Panc1 (cell line): ENCODE data around the gene YOD1. TPM values are rescaled to one million over a fixed set of nuclear protein-coding genes. Genes with fewer than 3 reads are reported as not detected.

ENCODE experiments used
- ATAC-seq: fragments of 200-7000 bp; cut with Tn5 transposase; 2 replicates; pipeline ENCODE4 v1.9.1; 2020; ENCODE audit warnings: mild to moderate bottlenecking, moderate library complexity
- BruUV-seq: library from RNA; stranded (reverse); fragments of 400-500 nt; replicated peaks from 2 replicates; lab custom pipeline; 2021; lab: Mats Ljungman, UMichigan
- CTCF ChIA-PET: fragments of 300-600 bp; sonication (Branson Sonifier 250); formaldehyde crosslinking; loops from one replicate; lab custom pipeline; 2022; ENCODE audit warnings: antibody characterized with exemption; lab: Charles Lee
- POLR2A ChIA-PET: fragments of 300-600 bp; sonication (Branson Sonifier 250); formaldehyde crosslinking; loops from one replicate; lab custom pipeline; 2022; ENCODE audit warnings: antibody characterized with exemption; lab: Charles Lee
- DNase-seq: peaks from one replicate; pipeline ENCODE4 v3.0.0-alpha.2; 2010; ENCODE audit warnings: low read depth, low spot score
- H3K27ac ChIP-seq: 2 replicates; pipeline ENCODE4 v1.5.1; 2011; ENCODE audit warnings: mild to moderate bottlenecking, low read length, inconsistent platforms
- H3K27me3 ChIP-seq: fragments of 200-500 bp; sonication (Bioruptor generic); 2 replicates; pipeline ENCODE4 v1.6.0; 2014; ENCODE audit warnings: low read length, inconsistent platforms; ENCODE audit not compliant: control insufficient read depth, insufficient read depth
- H3K36me3 ChIP-seq: fragments of 200-500 bp; sonication (Bioruptor generic); 2 replicates; pipeline ENCODE4 v1.5.1; 2014; ENCODE audit warnings: inconsistent platforms, mild to moderate bottlenecking, low read length, moderate library complexity; ENCODE audit not compliant: control insufficient read depth, insufficient read depth
- H3K4me1 ChIP-seq: 2 replicates; pipeline ENCODE4 v1.5.1; 2011; ENCODE audit warnings: inconsistent platforms, mild to moderate bottlenecking, low read length, moderate library complexity; ENCODE audit not compliant: control insufficient read depth, insufficient read depth
- H3K4me3 ChIP-seq, 2 experiments: 2 replicates each; pipeline ENCODE4 v1.5.1; 2011 to 2012; ENCODE audit warnings: low read depth in 2 of 2, low read length in 2 of 2, mild to moderate bottlenecking in 2 of 2, inconsistent platforms in 1 of 2, moderate library complexity in 1 of 2
- H3K9me3 ChIP-seq: fragments of 200-500 bp; sonication (Bioruptor generic); 2 replicates; pipeline ENCODE4 v1.5.1; 2014; ENCODE audit warnings: low read depth, mild to moderate bottlenecking, inconsistent platforms, low read length, moderate library complexity; ENCODE audit not compliant: control insufficient read depth, insufficient read depth
- CTCF ChIP-seq: fragments of 450-650 bp; IDR thresholded peaks from 2 replicates; pipeline ENCODE4 v1.5.1; 2017; ENCODE audit warnings: mild to moderate bottlenecking
- POLR2AphosphoS5 ChIP-seq: IDR thresholded peaks from 2 replicates; pipeline ENCODE4 v1.6.1; 2012; ENCODE audit warnings: mild to moderate bottlenecking, low read depth, low read length, moderate library complexity
- REST ChIP-seq, 2 experiments: IDR thresholded peaks; 2 replicates each; pipeline ENCODE4 v1.6.1; 2011 to 2012; ENCODE audit warnings: low read depth in 2 of 2, control low read depth in 1 of 2, low read length in 1 of 2, mild to moderate bottlenecking in 1 of 2, moderate library complexity in 1 of 2; ENCODE audit not compliant: insufficient read depth in 1 of 2
- SIN3A ChIP-seq: IDR thresholded peaks from 2 replicates; pipeline ENCODE4 v1.6.1; 2012; ENCODE audit warnings: low read depth, mild to moderate bottlenecking, low read length, moderate library complexity, borderline replicate concordance; ENCODE audit not compliant: insufficient read depth
- TCF7L2 ChIP-seq: IDR thresholded peaks from 2 replicates; pipeline ENCODE4 v1.6.1; 2011; ENCODE audit warnings: mild to moderate bottlenecking, low read depth, low read length, inconsistent platforms
- in situ Hi-C: cut with HindIII; loops from 2 replicates; pipeline ENCODE4 v1.10.0; 2016; ENCODE audit warnings: low sequenced_read_pairs, low pct_unique_long_range_greater_than_20kb
- intact Hi-C: fragments of 100-400 bp; cut with micrococcal nuclease; formaldehyde crosslinking; loops from one replicate; pipeline ENCODE4 v1.10.0; 2022; ENCODE audit not compliant: unreplicated experiment
- total RNA-seq: library from RNA; stranded (reverse); gene quantifications from one replicate; pipeline ENCODE4 v1.2.1, GENCODE V29; 2021; ENCODE audit not compliant: unreplicated experiment

YOD1 gene
- total RNA-seq, 1 experiment from 2014 or later, result 7.1 TPM

GRCh38 chr1:207021139-207021861 is 29.7 kb downstream of the YOD1 start:
- no peaks in the 10 kb centered on the region for H3K9me3 ChIP-seq
- no TSS peak for BruUV-seq
- H3K36me3 ChIP-seq, result no peaks in the 10 kb centered on the region
- POLR2A ChIA-PET, result no interaction called here
- no peaks in the 10 kb centered on the region; the same call in 1 of the 2 replicates for H3K27me3 ChIP-seq
- no peak for TF ChIP-seq TCF7L2
- no peak for TF ChIP-seq REST (IDR thresholded peaks at IDR 0.05; ENCODE audit: insufficient read depth in 1 of 2, low read depth in 2 of 2, low read length in 1 of 2)
- TF ChIP-seq SIN3A, result no peak
- no peak for TF ChIP-seq CTCF
- no peak for TF ChIP-seq POLR2AphosphoS5
- CTCF ChIA-PET, result no interaction called here
- no peak for DNase-seq
- no peaks in the 10 kb centered on the region for H3K4me1 ChIP-seq
- H3K4me3 ChIP-seq, result no peak overlapping the region
- H3K27ac ChIP-seq, result no peak overlapping the region
- intact Hi-C loops (no loop called here), in situ Hi-C loops (no loop called here)
- no peak for ATAC-seq

- no peak for DNase-seq
- Histone ChIP-seq H3K27me3 (no peaks in the 10 kb centered on the region; the same call in 1 of the 2 replicates), H3K36me3 (no peaks in the 10 kb centered on the region), H3K9me3 (no peaks in the 10 kb centered on the region), H3K27ac (no peak overlapping the region), H3K4me3 (no peak overlapping the region), H3K4me1 (no peaks in the 10 kb centered on the region)
- in situ Hi-C loops (no loop called here), intact Hi-C loops (no loop called here)
- POLR2A ChIA-PET, result no interaction called here
- CTCF ChIA-PET, result no interaction called here
- no TSS peak for BruUV-seq
- TF ChIP-seq REST (IDR thresholded peaks at IDR 0.05; ENCODE audit: insufficient read depth in 1 of 2, low read depth in 2 of 2, low read length in 1 of 2) (no peak), SIN3A (no peak), TCF7L2 (no peak), POLR2AphosphoS5 (no peak), CTCF (no peak)
- ATAC-seq, result no peak
Measured at GRCh38 chr1:207020709-207021107, 30.3 kb downstream of the YOD1 start.
